Fibroblast of pulmonary artery (primary cell): Measurements from ENCODE around the gene ZNF444.
A peak's percentile ranks its signal among the peaks of the same experiment; 100 is the strongest.

Experiments used
- DNase-seq: peaks from one replicate; pipeline ENCODE4 v3.0.0-alpha.2; 2010; ENCODE audit warnings: low read depth
- H3K4me3 ChIP-seq: replicated peaks from 2 replicates; pipeline ENCODE4 v1.5.1; 2011; ENCODE audit warnings: low read depth, mild to moderate bottlenecking, control low read depth, low read length, moderate library complexity
- CTCF ChIP-seq: IDR thresholded peaks from 2 replicates; pipeline ENCODE4 v1.5.1; 2011; ENCODE audit warnings: mild to moderate bottlenecking, control low read depth, low read length, inconsistent platforms; ENCODE audit errors: missing control alignments

Gene ZNF444

GRCh38 chr19:56118666-56119581 lies 22.2 kb upstream of the ZNF444 start:
- no peak for TF ChIP-seq CTCF
- no peak for DNase-seq
- H3K4me3 ChIP-seq = peak overlapping the region; percentile 74

- no peak for TF ChIP-seq CTCF
- H3K4me3 ChIP-seq = peak overlapping the region; percentile 74
- DNase-seq = no peak
Observed at GRCh38 chr19:56119582-56119978, 21.5 kb upstream of the ZNF444 start.

GRCh38 chr19:56120002-56120370 lies 21.1 kb upstream of the ZNF444 start:
- TF ChIP-seq CTCF = no peak
- peak overlapping the region; percentile 74 for H3K4me3 ChIP-seq
- no peak for DNase-seq

DNA sequence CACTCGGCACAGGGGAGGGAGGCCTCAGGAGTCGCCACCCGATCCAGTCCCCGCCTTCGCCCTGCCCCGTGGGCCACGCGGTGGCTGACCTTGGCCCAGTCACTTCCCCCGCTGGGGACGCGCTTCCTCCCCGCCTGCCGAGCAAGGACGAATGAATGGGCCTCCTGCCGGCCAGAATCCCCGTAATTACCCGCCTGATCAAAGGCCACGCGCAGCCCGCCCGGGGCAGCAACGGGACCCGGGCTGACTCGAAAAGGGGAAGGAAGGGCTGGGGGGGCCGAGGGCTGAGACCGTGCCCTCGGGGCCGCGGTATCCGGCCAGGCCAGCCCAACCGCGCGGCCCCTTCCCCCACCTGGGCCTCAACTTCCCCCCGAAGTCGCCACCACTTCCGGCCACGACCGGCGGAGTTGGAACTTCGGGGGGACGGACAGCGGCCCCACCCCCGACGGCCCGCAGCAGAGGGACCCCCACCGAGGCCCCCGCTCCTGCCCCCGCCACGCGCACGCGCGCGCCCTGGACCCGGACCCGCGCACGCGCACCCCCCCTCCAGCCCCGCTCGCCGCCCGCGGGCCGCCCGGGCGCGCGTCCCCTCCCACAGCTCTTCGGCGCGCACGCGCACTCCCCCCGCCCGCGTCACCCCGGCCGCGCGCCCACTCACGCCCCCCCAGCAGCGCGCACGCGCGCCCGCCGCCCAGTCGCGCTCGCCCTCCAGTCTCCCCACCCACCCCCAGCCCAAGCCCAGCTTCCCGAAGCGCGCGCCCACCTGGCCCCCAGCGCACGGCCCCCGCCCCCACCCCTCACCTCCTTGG lies 20.5 kb upstream of the ZNF444 start:
- peak overlapping the region; percentile 74 for H3K4me3 ChIP-seq
- DNase-seq = peak; percentile 74
- TF ChIP-seq CTCF = peak; percentile 1

DNA sequence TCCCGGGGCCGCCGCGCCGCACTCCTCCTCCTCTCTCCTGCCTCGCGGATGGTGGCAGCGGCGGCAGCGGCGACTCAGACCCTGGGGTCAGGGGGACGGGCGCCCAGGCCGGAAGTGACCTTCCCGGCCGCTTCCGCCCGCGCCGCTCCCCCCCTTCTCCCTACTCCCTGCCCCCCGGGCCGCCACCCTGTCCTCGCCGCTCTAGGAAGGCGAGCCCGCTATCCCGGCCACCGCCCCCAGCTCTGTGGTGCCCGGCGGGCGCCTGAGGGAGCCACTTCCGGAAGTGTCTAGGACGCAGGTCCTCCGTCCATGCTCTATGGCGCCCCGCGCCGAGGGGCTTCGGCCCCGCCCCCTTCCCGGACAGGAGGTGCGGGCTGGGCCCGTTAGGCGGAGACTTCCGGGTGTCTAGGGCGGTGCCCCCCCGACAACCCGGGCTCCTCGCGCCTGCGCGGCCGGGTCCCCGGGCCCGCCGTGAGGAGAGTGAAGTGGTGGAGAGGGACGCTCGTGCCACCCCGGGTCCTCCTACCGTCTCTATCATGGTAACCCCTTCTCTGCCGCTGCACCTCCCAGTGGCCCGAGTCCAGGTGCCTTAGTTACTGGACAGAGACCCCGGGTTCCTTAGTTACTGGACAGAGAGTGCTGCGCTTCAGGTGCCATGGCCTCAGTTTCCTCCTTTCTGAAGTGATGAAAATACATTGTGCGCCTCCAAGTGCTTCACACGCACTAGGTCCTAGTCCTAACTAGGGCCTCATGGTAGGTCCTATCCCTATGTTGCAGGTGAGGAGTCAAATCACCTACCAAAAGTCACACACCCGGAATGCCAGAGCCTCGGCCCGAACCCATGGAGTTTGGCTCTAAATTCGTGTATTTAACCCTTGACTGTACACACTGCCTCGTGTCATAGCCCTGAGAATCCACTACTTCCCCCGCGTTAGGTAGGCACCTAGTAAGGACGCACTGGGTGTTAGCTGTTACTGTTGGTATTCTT lies 19.6 kb upstream of the ZNF444 start, which contains the start of gene ZNF787:
Gene ZNF787 (minus strand): TSS at position 116 of the 988 bp plus-strand sequence. CDS start 18,078 bp downstream, outside the sequence.
- no peak for TF ChIP-seq CTCF
- DNase-seq = peak; percentile 98
- H3K4me3 ChIP-seq = peak within 1 kb of the TSS; percentile 74

DNA sequence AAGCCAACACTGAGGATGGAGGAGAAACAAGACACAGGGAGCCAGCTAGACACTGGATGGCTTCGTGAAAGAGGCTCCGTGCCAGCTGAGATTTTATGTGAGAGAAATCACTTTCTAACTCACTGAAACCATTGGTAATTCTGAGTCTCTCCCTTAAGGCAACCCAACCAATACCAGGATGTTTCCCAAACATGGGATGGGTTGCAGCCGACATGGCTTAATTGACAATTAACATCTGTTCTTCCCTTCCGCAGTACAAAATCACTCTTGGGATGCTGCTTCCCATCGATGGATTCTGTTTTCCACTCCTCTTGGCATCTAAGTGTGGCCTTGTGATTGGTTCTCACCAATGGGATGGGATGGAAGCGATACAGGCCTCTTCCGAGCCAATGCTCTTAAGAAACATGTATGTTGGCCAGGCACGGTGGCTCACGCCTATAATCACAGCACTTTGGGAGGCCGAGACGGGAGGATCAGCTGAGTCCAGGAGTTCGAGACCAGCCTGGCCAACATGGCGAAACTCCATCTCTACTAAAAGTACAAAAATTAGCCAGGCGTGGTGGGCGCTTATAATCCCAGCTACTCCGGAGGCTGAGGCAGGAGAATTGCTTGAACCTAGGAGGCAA lies 17.7 kb upstream of the ZNF444 start:
- no peak for DNase-seq
- H3K4me3 ChIP-seq = no peak overlapping the region
- no peak for TF ChIP-seq CTCF
